ENCODE measurements around the gene KIF3C. TPM values are rescaled to one million over a fixed set of nuclear protein-coding genes. Genes with fewer than 3 reads are reported as not detected.
A peak's percentile ranks its signal among the peaks of the same experiment; 100 is the strongest.

Gene KIF3C
- total RNA-seq, 2 donors from 2014 or later, result 42.9 to 51.4 TPM

DNA sequence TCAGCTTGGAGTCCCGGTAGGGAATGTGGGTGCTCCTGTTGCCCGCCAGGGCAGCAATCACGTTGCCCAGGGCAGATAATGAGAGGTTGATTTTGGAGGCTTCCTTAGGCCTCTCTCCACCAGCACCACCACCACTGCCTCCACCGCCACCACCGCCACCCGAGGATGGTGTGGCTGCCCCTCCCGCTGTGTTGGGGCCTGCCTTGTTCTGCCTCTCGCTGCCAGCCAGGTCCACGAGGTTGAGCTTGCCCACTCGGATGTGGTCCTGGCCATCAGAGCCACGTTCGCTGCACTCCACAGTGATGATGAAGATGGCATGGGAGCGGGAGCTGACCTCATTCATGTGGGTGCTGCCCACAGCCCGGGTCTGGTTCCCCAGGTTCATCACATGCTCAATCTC, 1.3 kb downstream of the KIF3C start:
- no peaks in the 10 kb centered on the region for H3K9me3 ChIP-seq (ENCODE audit: control insufficient read depth, low read length)
- Mint-ChIP-seq H3K4me3 (peak overlapping the region; percentile 66), H3K4me1 (peaks cover 50% of the 10 kb centered on the region), H3K9me3 (no peaks in the 10 kb centered on the region), H3K27me3 (ENCODE audit: insufficient read depth) (no peaks in the 10 kb centered on the region), H3K36me3 (ENCODE audit: low read depth) (peaks cover 15% of the 10 kb centered on the region), H3K27ac (no peak overlapping the region)
- 94 to 96% methylated on average over 8 to 14 of the region's 14 CpGs for WGBS, 2 experiments (ENCODE audit: insufficient coverage in 1 of 2, insufficient read length in 1 of 2)
- H3K27ac ChIP-seq (ENCODE audit: low read depth, low read length), result no peak overlapping the region
- TF ChIP-seq, protein P1, sequence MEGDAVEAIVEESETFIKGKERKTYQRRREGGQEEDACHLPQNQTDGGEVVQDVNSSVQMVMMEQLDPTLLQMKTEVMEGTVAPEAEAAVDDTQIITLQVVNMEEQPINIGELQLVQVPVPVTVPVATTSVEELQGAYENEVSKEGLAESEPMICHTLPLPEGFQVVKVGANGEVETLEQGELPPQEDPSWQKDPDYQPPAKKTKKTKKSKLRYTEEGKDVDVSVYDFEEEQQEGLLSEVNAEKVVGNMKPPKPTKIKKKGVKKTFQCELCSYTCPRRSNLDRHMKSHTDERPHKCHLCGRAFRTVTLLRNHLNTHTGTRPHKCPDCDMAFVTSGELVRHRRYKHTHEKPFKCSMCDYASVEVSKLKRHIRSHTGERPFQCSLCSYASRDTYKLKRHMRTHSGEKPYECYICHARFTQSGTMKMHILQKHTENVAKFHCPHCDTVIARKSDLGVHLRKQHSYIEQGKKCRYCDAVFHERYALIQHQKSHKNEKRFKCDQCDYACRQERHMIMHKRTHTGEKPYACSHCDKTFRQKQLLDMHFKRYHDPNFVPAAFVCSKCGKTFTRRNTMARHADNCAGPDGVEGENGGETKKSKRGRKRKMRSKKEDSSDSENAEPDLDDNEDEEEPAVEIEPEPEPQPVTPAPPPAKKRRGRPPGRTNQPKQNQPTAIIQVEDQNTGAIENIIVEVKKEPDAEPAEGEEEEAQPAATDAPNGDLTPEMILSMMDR (conservative IDR thresholded peaks at IDR 0.05), result no peak
- no peak overlapping the region for H3K9ac ChIP-seq (ENCODE audit: extremely low read depth, low read length, poor library complexity, severe bottlenecking)
- DNase-seq, result no peak
- H3K36me3 ChIP-seq (ENCODE audit: control insufficient read depth, insufficient read depth, low read length), result peaks cover 13% of the 10 kb centered on the region
- no peak overlapping the region for H3K4me3 ChIP-seq (ENCODE audit: low read length)
- H3K27me3 ChIP-seq (ENCODE audit: control insufficient read depth, insufficient read depth, low read length, poor library complexity, severe bottlenecking), result no peaks in the 10 kb centered on the region
- peaks cover 25% of the 10 kb centered on the region for H3K4me1 ChIP-seq (ENCODE audit: control insufficient read depth, insufficient read depth, low read length)

DNA sequence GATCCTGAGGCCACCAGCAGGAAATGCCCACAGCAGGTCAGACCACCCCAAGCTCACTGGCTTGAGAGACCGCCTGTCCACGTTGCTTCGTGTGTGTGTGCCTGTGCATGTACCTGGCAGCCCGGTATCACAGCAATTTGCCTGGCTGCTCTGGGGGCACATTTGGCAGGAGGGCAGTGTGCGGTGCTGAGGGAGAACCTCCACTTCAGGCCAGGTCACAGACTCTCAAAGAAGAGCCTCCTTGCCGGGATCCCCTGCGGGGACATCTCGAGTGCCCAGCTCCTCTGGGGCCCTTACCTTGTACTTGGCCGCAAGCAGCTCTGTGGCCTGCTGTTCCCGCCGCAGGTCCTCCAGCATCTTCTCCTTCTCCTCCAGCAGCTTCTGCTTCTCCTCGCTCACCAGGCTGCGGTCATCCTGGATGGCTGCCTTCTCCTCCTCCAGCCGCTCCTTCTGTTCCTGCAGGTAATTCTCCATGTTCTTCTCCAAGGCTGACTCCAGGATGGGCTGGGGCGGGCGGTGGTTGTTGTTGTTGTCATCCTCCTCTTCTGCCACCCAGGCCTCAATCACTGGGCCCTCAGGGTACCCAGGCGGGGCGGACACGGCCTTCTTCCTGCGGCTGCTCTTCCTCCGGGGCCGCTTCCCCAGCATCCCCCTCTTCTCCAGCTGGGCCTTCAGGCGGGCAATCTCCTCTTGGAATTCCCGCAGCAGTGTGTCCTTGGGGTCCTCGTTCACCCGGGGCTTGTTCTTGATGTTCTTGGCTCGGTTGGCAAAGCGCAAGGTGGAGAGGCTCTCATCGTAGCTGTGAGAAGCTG, 2.0 kb downstream of the KIF3C start:
- Mint-ChIP-seq H3K4me1 (peaks cover 50% of the 10 kb centered on the region), H3K27me3 (ENCODE audit: insufficient read depth) (no peaks in the 10 kb centered on the region), H3K27ac (no peak overlapping the region), H3K36me3 (ENCODE audit: low read depth) (peaks cover 21% of the 10 kb centered on the region), H3K4me3 (peak overlapping the region; percentile 66), H3K9me3 (no peaks in the 10 kb centered on the region)
- TF ChIP-seq, protein P1 (conservative IDR thresholded peaks at IDR 0.05), result no peak
- H3K9ac ChIP-seq (ENCODE audit: extremely low read depth, low read length, poor library complexity, severe bottlenecking), result no peak overlapping the region
- no peaks in the 10 kb centered on the region for H3K9me3 ChIP-seq (ENCODE audit: control insufficient read depth, low read length)
- H3K36me3 ChIP-seq (ENCODE audit: control insufficient read depth, insufficient read depth, low read length), result peaks cover 13% of the 10 kb centered on the region
- no peaks in the 10 kb centered on the region for H3K27me3 ChIP-seq (ENCODE audit: control insufficient read depth, insufficient read depth, low read length, poor library complexity, severe bottlenecking)
- H3K27ac ChIP-seq (ENCODE audit: low read depth, low read length), result no peak overlapping the region
- H3K4me1 ChIP-seq (ENCODE audit: control insufficient read depth, insufficient read depth, low read length), result peaks cover 25% of the 10 kb centered on the region
- no peak for DNase-seq
- peak overlapping the region; percentile 67 for H3K4me3 ChIP-seq (ENCODE audit: low read length)
- 95% methylated on average over 24 to 29 of the region's 29 CpGs for WGBS, 2 experiments (ENCODE audit: insufficient coverage in 1 of 2, insufficient read length in 1 of 2)

DNA sequence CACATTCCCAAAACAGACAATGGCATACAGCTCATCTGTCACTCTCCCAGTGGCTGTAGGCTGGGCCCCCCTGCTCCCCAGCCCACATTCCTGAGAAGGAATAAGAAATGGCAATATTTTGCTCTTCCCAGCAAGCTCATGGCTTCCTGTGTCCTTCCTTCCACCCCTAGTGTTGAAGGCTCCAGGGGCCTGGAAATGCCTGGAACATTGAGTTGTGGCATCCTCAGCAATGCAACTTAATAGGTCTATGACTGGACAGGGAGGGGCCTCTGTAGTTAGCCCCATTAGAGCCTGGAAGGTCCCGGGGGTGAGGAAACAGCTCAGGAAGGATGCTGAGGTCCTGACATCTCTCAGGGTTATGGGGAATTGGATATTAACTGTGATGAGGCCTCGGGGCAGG, 3.3 kb downstream of the KIF3C start:
- Histone ChIP-seq H3K9ac (ENCODE audit: extremely low read depth, low read length, poor library complexity, severe bottlenecking) (no peak overlapping the region), H3K9me3 (ENCODE audit: control insufficient read depth, low read length) (no peaks in the 10 kb centered on the region), H3K36me3 (ENCODE audit: control insufficient read depth, insufficient read depth, low read length) (peaks cover 13% of the 10 kb centered on the region), H3K4me1 (ENCODE audit: control insufficient read depth, insufficient read depth, low read length) (peaks cover 25% of the 10 kb centered on the region), H3K27ac (ENCODE audit: low read depth, low read length) (no peak overlapping the region), H3K27me3 (ENCODE audit: control insufficient read depth, insufficient read depth, low read length, poor library complexity, severe bottlenecking) (no peaks in the 10 kb centered on the region), H3K4me3 (ENCODE audit: low read length) (peak overlapping the region; percentile 67)
- WGBS, 2 experiments (ENCODE audit: insufficient coverage in 1 of 2, insufficient read length in 1 of 2), result 80 to 97% methylated on average over 1 to 2 of the region's 2 CpGs
- no peaks in the 10 kb centered on the region for H3K9me3 Mint-ChIP-seq
- H3K4me3 Mint-ChIP-seq, result peak overlapping the region; percentile 66
- peaks cover 25% of the 10 kb centered on the region for H3K36me3 Mint-ChIP-seq (ENCODE audit: low read depth)
- H3K4me1 Mint-ChIP-seq, result peaks cover 50% of the 10 kb centered on the region
- H3K27ac Mint-ChIP-seq, result no peak overlapping the region
- H3K27me3 Mint-ChIP-seq (ENCODE audit: insufficient read depth), result no peaks in the 10 kb centered on the region
- TF ChIP-seq, protein P1 (conservative IDR thresholded peaks at IDR 0.05), result no peak
- DNase-seq, result no peak
